Dendritic cell treated with granulocyte-macrophage colony-stimulating factor and Interleukin-4, amounts not matched to agents 40 ng/mL and 50 ng/mL, for 4 days (primary cell): ENCODE data around the gene TLCD1.

ENCODE experiments used
- H3K27ac Mint-ChIP-seq: one replicate; pipeline ENCODE4 v1.8.0; 2022; ENCODE audit warnings: mild to moderate bottlenecking, mixed read lengths
- H3K27me3 Mint-ChIP-seq: one replicate; pipeline ENCODE4 v1.8.0; 2022; ENCODE audit warnings: mild to moderate bottlenecking, mixed read lengths
- H3K36me3 Mint-ChIP-seq: one replicate; pipeline ENCODE4 v1.8.0; 2022; ENCODE audit warnings: low read depth, mixed read lengths
- H3K4me1 Mint-ChIP-seq: one replicate; pipeline ENCODE4 v1.8.0; 2022; ENCODE audit warnings: low read depth, mixed read lengths
- H3K4me3 Mint-ChIP-seq: one replicate; pipeline ENCODE4 v1.8.0; 2022; ENCODE audit warnings: mild to moderate bottlenecking, moderate library complexity, mixed read lengths
- H3K9me3 Mint-ChIP-seq: one replicate; pipeline ENCODE4 v1.8.0; 2022; ENCODE audit warnings: mixed read lengths
- intact Hi-C: fragments of 100-400 bp; cut with micrococcal nuclease; formaldehyde crosslinking; loops from one replicate; pipeline ENCODE4 v1.15.0; 2022

The TLCD1 gene

DNA sequence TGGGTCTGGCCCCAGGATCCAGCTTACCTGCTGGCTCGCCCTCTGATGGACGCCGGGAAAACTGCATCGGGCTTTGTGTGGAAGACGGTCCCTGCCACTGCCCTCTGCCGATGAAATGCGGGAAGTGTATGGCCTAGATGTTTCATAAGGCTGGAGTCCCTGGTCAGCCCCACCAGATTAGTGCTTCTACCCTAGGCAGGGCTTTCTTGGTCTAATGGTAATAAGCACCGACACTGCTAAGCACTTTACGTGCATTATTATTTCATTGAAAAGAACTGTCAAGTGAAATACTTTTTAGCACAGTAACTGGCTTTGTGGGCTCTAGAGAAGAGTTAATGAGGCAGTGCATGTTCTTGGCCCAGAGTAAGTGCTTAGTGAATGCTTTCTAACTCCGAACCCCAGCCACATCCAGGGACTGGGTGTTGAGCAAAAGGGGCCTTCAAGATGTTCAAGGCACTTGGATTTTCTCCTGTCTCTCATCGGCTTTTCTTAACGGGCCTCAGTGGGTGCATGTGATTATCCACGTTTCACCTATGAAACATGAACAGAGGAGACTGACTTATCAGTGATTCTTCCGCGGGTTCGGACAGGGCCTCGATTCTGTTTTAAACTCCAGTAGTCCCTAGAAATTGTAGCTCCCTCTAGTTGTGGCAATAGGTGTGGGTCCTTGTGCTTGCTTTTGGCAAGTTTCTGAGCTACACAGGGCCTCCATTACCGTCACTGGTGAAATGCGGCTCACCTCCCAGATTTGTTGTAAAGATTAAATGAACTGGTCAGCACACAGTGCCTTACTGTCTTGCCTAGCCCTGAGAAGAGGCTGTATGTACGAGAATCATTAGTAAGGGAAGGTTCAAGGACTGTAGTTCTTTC lies 24.4 kb upstream of the TLCD1 start:
- Mint-ChIP-seq H3K27me3 (no peaks in the 10 kb centered on the region), H3K4me1 (peaks cover 19% of the 10 kb centered on the region), H3K9me3 (no peaks in the 10 kb centered on the region), H3K36me3 (peaks cover 30% of the 10 kb centered on the region), H3K4me3 (no peak overlapping the region), H3K27ac (no peak overlapping the region)
- intact Hi-C loops, result loop anchor here (1.0 kb wide), 1 partner anchor 23 kb away; no protein-coding TSS in a partner anchor

GRCh38 chr17:28749516-28750177 lies 23.6 kb upstream of the TLCD1 start:
- H3K36me3 Mint-ChIP-seq, result peaks cover 36% of the 10 kb centered on the region
- peaks cover 6% of the 10 kb centered on the region for H3K27me3 Mint-ChIP-seq
- intact Hi-C loops, result loop anchor here (1.0 kb wide), 1 partner anchor 22 kb away; no protein-coding TSS in a partner anchor
- no peak overlapping the region for H3K27ac Mint-ChIP-seq
- no peaks in the 10 kb centered on the region for H3K9me3 Mint-ChIP-seq
- H3K4me3 Mint-ChIP-seq, result no peak overlapping the region
- peaks cover 27% of the 10 kb centered on the region for H3K4me1 Mint-ChIP-seq

- Mint-ChIP-seq H3K27me3 (peaks cover 6% of the 10 kb centered on the region), H3K9me3 (no peaks in the 10 kb centered on the region), H3K4me1 (peaks cover 29% of the 10 kb centered on the region), H3K36me3 (peaks cover 36% of the 10 kb centered on the region), H3K27ac (no peak overlapping the region), H3K4me3 (no peak overlapping the region)
- intact Hi-C loops, result no loop called here
Measured at GRCh38 chr17:28748852-28749515, 23.0 kb upstream of the TLCD1 start.

DNA sequence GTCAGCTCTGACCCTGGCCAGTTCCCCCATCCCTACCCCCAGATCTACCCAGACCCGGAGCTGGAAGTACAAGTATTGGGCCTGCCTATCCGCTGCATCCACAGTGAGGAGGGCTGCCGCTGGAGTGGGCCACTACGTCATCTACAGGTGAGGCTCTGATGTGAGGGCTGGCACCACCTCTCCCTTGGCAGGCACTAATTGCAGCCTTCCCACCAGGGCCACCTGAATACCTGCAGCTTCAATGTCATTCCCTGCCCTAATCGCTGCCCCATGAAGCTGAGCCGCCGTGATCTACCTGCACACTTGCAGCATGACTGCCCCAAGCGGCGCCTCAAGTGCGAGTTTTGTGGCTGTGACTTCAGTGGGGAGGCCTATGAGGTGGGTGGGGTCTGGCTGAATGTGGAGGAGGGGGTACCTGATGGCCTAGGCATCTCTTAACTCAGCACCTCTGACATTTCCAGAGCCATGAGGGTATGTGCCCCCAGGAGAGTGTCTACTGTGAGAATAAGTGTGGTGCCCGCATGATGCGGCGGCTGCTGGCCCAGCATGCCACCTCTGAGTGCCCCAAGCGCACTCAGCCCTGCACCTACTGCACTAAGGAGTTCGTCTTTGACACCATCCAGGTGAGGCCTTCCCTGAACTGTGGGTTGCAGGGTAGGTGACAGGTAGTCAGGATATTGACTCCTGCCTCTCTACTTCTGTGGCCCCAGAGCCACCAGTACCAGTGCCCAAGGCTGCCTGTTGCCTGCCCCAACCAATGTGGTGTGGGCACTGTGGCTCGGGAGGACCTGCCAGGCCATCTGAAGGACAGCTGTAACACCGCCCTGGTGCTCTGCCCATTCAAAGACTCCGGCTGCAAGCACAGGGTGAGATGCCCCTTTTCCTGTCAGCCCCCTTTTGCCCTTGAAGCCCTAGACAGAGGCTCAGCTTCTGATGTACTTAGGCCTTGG lies 22.0 kb upstream of the TLCD1 start:
- Mint-ChIP-seq H3K4me1 (peaks cover 32% of the 10 kb centered on the region), H3K36me3 (peaks cover 36% of the 10 kb centered on the region)

DNA sequence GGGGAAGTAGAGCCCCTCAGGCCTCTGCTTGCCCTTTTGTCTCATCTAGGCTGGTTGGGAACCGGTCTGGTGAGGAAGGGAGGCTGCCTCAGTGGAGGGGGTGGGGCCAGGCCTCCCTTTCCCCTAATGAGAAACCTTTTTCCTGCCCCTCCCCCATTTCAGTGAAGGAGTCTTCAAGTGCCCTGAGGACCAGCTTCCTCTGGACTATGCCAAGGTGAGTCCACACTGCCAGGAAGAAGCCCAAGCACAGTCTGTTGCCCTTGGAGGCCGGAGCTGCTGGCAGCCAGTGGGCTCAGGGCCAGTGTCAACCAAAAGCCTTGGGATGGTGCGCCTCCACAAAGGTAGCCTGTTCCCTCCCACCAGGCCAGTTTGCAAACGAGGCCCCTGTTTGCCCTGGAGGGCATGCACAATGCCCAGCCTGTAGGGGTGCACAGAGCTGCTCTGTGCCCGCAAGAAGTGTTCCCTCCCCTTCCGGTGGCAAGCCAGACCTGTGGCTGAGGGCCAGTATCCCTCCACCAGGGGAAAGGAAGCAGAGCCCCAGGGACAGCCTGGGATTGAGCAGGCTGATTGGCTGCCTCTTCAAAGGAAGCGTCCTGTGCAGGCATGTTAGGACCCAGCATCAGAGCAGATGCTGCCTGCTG lies 21.1 kb upstream of the TLCD1 start:
- no peaks in the 10 kb centered on the region for H3K9me3 Mint-ChIP-seq
- H3K4me3 Mint-ChIP-seq, result no peak overlapping the region
- peaks cover 36% of the 10 kb centered on the region for H3K36me3 Mint-ChIP-seq
- no peak overlapping the region for H3K27ac Mint-ChIP-seq
- intact Hi-C loops, result no loop called here
- peaks cover 6% of the 10 kb centered on the region for H3K27me3 Mint-ChIP-seq
- H3K4me1 Mint-ChIP-seq, result peaks cover 41% of the 10 kb centered on the region

More for the DNA sequence above, 22.0 kb upstream of the TLCD1 start:
- H3K27me3 Mint-ChIP-seq, result peaks cover 6% of the 10 kb centered on the region
- intact Hi-C loops, result no loop called here
- no peaks in the 10 kb centered on the region for H3K9me3 Mint-ChIP-seq
- no peak overlapping the region for H3K4me3 Mint-ChIP-seq
- no peak overlapping the region for H3K27ac Mint-ChIP-seq

DNA sequence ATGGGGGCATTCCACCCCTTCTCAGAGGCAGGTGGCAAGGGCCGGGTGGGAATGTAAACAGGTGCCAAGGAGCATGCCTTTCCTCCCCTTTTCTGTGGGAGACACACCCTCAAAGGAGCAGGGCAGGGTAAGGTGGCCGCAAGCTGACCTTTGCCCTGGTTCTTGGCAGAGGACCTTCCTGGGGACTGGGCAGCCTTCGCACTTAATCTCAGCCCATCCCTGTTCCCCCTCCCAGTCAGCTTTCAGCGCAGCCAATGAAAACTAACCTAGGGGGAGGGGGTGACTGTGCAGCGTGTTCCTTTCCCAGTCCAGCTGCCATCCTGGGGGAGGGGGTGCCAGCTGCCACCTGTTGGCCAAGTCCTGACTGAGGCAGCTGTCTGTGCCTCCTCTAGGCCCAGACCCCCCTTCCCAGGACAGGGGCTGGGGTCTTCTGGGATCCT lies 20.6 kb upstream of the TLCD1 start:
- H3K27me3 Mint-ChIP-seq, result peaks cover 6% of the 10 kb centered on the region
- no peaks in the 10 kb centered on the region for H3K9me3 Mint-ChIP-seq
- H3K27ac Mint-ChIP-seq, result no peak overlapping the region
- H3K36me3 Mint-ChIP-seq, result peaks cover 36% of the 10 kb centered on the region
- H3K4me3 Mint-ChIP-seq, result no peak overlapping the region
- H3K4me1 Mint-ChIP-seq, result peaks cover 46% of the 10 kb centered on the region
- intact Hi-C loops, result no loop called here

- H3K4me1 Mint-ChIP-seq, result peaks cover 54% of the 10 kb centered on the region
- H3K36me3 Mint-ChIP-seq, result peaks cover 36% of the 10 kb centered on the region
- intact Hi-C loops, result no loop called here
Measured at GRCh38 chr17:28745786-28746411, 19.9 kb upstream of the TLCD1 start.

DNA sequence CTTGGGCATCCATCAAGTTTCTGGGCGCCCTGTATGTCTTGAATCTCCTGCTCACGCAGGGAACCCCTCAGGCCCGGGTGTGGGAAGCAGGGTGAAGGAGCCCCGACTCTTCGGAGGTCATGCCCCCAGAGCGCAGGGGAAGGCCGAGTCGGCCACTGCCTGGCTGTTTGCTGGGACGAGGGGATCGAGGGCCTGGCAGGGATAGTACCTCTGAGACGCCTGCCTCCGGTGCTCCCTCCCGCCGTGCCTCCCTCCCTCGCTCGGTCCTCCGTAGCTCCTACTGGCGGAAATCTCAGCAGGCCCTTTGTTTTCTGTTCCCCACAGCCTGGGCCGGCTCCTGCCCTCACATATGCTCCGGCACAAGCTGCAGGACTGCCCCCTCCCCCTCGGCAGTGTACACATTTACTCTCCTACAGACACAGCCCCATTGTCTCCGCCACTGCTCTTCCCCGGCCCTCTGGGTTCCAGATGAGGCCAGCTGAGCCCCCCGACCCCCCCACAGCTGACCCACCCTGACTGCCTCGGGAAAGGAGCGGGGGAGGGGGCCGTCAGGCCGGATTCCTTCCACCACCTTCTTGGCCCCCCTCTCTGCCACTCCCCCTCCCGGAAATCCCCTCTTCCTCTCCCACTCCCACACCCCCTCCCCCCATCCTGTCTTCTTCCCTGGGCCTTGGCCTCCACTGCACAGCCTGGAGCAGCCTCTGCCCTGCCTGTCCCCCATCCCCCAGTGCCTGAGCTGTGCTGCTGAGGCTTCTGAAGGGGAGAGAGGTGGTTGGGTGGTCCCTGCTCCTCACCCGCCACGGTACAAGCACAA lies 19.1 kb upstream of the TLCD1 start:
- Mint-ChIP-seq H3K27ac (peak overlapping the region; percentile 85), H3K27me3 (peaks cover 9% of the 10 kb centered on the region), H3K4me1 (peaks cover 57% of the 10 kb centered on the region), H3K4me3 (peak overlapping the region; percentile 79), H3K36me3 (peaks cover 36% of the 10 kb centered on the region), H3K9me3 (no peaks in the 10 kb centered on the region)
- intact Hi-C loops, result no loop called here

More at GRCh38 chr17:28745786-28746411, 19.9 kb upstream of the TLCD1 start:
- Mint-ChIP-seq H3K27ac (no peak overlapping the region), H3K27me3 (peaks cover 6% of the 10 kb centered on the region), H3K9me3 (no peaks in the 10 kb centered on the region), H3K4me3 (peak overlapping the region; percentile 79)

- Mint-ChIP-seq H3K4me3 (peak overlapping the region; percentile 79), H3K4me1 (peaks cover 57% of the 10 kb centered on the region), H3K36me3 (peaks cover 33% of the 10 kb centered on the region), H3K27ac (peak overlapping the region; percentile 85), H3K9me3 (no peaks in the 10 kb centered on the region), H3K27me3 (peaks cover 13% of the 10 kb centered on the region)
- intact Hi-C loops, result no loop called here
Measured at GRCh38 chr17:28744104-28744971, 18.3 kb upstream of the TLCD1 start.

- intact Hi-C loops, result loop anchor here (1.0 kb wide), 1 partner anchor 15 kb away; the partner anchor contains the start of gene NEK8
- H3K9me3 Mint-ChIP-seq, result no peaks in the 10 kb centered on the region
- peaks cover 57% of the 10 kb centered on the region for H3K4me1 Mint-ChIP-seq
- H3K4me3 Mint-ChIP-seq, result peak within 1 kb of the TSS; percentile 79
- H3K27me3 Mint-ChIP-seq, result peaks cover 18% of the 10 kb centered on the region
- H3K36me3 Mint-ChIP-seq, result peaks cover 25% of the 10 kb centered on the region
- peak within 1 kb of the TSS; percentile 85 for H3K27ac Mint-ChIP-seq
Measured at GRCh38 chr17:28743243-28744103, 17.4 kb upstream of the TLCD1 start, which contains the start of gene TRAF4. Gene TRAF4 (plus strand): TSS chr17:28744011. CDS start chr17:28744113, 102 bp downstream.
